ENCODE data around the gene CCL21. TPM values are rescaled to one million over a fixed set of nuclear protein-coding genes. Genes with fewer than 3 reads are reported as not detected.

CCL21 gene
- polyA plus RNA-seq, 3 donors, result not detected

DNA sequence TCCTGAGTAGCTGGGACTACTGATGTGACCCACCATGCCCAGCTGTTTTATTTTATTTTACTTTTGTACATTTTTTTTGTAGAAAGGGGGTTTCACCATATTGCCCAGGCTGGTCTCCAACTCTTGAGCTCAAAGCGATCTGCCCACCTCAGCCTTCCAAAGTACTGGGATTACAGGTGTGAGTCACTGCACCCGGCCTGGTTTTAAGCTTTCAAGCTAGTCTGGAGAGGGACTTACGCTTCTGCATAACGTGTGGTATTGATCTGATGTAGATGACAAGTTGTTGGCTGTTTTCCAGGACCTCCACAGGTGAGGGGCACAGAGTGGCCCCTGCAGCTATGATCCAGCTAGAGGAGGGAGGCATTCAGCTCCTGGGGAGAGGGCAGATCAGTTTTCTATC is 6.8 kb upstream of the CCL21 start:
- no peaks in the 10 kb centered on the region for H3K4me1 Mint-ChIP-seq
- Histone ChIP-seq H3K4me2 (replicated peaks; ENCODE audit: extremely low read depth, low read length, poor library complexity, severe bottlenecking) (no peak overlapping the region), H3K27ac (ENCODE audit: low read depth in 1 of 2, low read length in 2 of 2) (no peak overlapping the region), H3K9me3 (replicated peaks in 1 of 2; ENCODE audit: control insufficient read depth in 1 of 2, insufficient read depth in 1 of 2, low read length in 2 of 2) (no peaks in the 10 kb centered on the region), H2AFZ (ENCODE audit: insufficient read depth, low read depth, low read length, poor library complexity, severe bottlenecking) (no peak overlapping the region), H3K27me3 (ENCODE audit: control insufficient read depth in 2 of 2, insufficient read depth in 2 of 2, low read length in 2 of 2) (peaks cover 2 to 6% of the 10 kb centered on the region in 2 donors), H3K4me1 (ENCODE audit: control insufficient read depth in 1 of 2, insufficient read depth in 2 of 2, low read length in 2 of 2) (no peaks in the 10 kb centered on the region), H3K9ac (ENCODE audit: insufficient read depth, low read length, poor library complexity, severe bottlenecking) (no peak overlapping the region), H3K4me3 (replicated peaks in 1 of 3; ENCODE audit: low read depth in 2 of 3, low read length in 3 of 3) (no peak overlapping the region), H3K79me2 (ENCODE audit: insufficient read depth, low read length) (no peaks in the 10 kb centered on the region), H4K20me1 (ENCODE audit: insufficient read depth, low read length) (no peaks in the 10 kb centered on the region), H3K36me3 (replicated peaks in 1 of 2; ENCODE audit: control insufficient read depth in 1 of 2, insufficient read depth in 2 of 2, low read length in 2 of 2) (no peaks in the 10 kb centered on the region)
- intact Hi-C loops (cut with micrococcal nuclease), result no loop called here
- H3K9me3 Mint-ChIP-seq, result no peaks in the 10 kb centered on the region
- 77% methylated on average over 4 of the region's 4 CpGs for WGBS (ENCODE audit: insufficient coverage)
- no peaks in the 10 kb centered on the region for H3K36me3 Mint-ChIP-seq
- TF ChIP-seq, protein P1, sequence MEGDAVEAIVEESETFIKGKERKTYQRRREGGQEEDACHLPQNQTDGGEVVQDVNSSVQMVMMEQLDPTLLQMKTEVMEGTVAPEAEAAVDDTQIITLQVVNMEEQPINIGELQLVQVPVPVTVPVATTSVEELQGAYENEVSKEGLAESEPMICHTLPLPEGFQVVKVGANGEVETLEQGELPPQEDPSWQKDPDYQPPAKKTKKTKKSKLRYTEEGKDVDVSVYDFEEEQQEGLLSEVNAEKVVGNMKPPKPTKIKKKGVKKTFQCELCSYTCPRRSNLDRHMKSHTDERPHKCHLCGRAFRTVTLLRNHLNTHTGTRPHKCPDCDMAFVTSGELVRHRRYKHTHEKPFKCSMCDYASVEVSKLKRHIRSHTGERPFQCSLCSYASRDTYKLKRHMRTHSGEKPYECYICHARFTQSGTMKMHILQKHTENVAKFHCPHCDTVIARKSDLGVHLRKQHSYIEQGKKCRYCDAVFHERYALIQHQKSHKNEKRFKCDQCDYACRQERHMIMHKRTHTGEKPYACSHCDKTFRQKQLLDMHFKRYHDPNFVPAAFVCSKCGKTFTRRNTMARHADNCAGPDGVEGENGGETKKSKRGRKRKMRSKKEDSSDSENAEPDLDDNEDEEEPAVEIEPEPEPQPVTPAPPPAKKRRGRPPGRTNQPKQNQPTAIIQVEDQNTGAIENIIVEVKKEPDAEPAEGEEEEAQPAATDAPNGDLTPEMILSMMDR (IDR thresholded peaks at IDR 0.05), result no peak
- peaks cover 10 to 24% (median 23%) of the 10 kb centered on the region in 3 donors for H3K27me3 Mint-ChIP-seq (ENCODE audit: low read depth in 3 of 3)
- no peak overlapping the region for H3K27ac Mint-ChIP-seq
- DNase-seq, result no peak
- no peak overlapping the region for H3K4me3 Mint-ChIP-seq

DNA sequence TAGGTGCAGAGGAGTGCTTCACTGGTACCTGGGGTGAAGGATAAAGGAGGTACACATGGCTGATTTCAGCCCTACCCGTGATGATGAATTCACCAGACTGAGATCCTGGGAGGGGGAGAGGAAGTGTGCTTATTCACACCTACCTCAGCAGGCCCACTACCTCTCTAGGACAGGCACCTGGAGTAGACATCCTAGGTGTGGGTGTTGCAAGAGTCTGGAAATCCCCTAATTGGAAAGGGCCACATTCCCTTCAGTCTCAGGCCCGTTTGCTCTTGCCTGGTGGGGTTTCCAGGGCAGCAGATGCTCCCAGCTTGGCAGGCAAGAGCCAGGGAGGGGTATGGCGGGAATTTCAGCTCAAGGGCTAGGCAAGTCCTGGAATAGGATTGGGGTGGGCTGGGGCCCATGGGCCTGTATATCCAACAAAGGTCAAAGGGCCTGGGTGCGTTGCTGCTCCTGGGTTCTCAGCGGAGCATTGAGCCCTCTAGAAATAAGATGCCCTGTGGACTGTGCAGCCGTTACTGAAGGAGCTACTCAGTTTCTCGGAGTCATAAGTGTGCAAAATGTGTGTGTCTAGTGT is 5.8 kb upstream of the CCL21 start:
- H3K4me3 Mint-ChIP-seq, result no peak overlapping the region
- no peaks in the 10 kb centered on the region for H3K4me1 Mint-ChIP-seq
- Histone ChIP-seq H3K36me3 (replicated peaks in 1 of 2; ENCODE audit: control insufficient read depth in 1 of 2, insufficient read depth in 2 of 2, low read length in 2 of 2) (no peaks in the 10 kb centered on the region), H2AFZ (ENCODE audit: insufficient read depth, low read depth, low read length, poor library complexity, severe bottlenecking) (no peak overlapping the region), H3K9me3 (replicated peaks in 1 of 2; ENCODE audit: control insufficient read depth in 1 of 2, insufficient read depth in 1 of 2, low read length in 2 of 2) (no peaks in the 10 kb centered on the region), H3K4me3 (replicated peaks in 1 of 3; ENCODE audit: low read depth in 2 of 3, low read length in 3 of 3) (no peak overlapping the region), H3K9ac (ENCODE audit: insufficient read depth, low read length, poor library complexity, severe bottlenecking) (no peak overlapping the region), H3K27me3 (ENCODE audit: control insufficient read depth in 2 of 2, insufficient read depth in 2 of 2, low read length in 2 of 2) (peaks cover 2 to 6% of the 10 kb centered on the region in 2 donors), H4K20me1 (ENCODE audit: insufficient read depth, low read length) (no peaks in the 10 kb centered on the region), H3K4me1 (ENCODE audit: control insufficient read depth in 1 of 2, insufficient read depth in 2 of 2, low read length in 2 of 2) (no peaks in the 10 kb centered on the region), H3K4me2 (replicated peaks; ENCODE audit: extremely low read depth, low read length, poor library complexity, severe bottlenecking) (no peak overlapping the region), H3K79me2 (ENCODE audit: insufficient read depth, low read length) (no peaks in the 10 kb centered on the region), H3K27ac (ENCODE audit: low read depth in 1 of 2, low read length in 2 of 2) (no peak overlapping the region)
- peaks cover 10 to 24% (median 20%) of the 10 kb centered on the region in 3 donors for H3K27me3 Mint-ChIP-seq (ENCODE audit: low read depth in 3 of 3)
- TF ChIP-seq, protein P1 (IDR thresholded peaks at IDR 0.05), result no peak
- 93% methylated on average over 6 of the region's 7 CpGs for WGBS (ENCODE audit: insufficient coverage)
- no peaks in the 10 kb centered on the region for H3K36me3 Mint-ChIP-seq
- no peak for DNase-seq
- no peak overlapping the region for H3K27ac Mint-ChIP-seq
- intact Hi-C loops (cut with micrococcal nuclease), result no loop called here
- no peaks in the 10 kb centered on the region for H3K9me3 Mint-ChIP-seq

Data from CD14-positive monocyte (primary cell).